ENCODE data around the gene SUSD1.

DNA sequence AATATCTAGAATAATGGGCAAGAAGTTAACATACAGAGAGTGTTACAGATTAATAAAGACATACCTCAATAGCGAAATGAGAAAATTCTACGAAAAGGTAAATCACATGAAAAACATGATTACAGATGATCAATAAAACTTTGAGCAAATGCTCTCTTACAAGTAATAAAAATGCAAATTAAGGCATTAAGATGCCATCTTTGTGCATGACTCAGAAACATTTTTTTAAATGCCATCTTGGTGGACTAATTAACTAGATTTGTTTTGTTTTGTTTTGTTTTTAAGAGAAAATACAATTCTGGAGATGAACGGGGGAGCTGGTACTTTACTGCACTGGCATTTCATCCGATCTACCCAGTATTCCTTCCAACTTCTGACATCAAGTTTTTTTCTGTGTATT lies 130.2 kb downstream of the SUSD1 start:
- TF ChIP-seq, protein P1, sequence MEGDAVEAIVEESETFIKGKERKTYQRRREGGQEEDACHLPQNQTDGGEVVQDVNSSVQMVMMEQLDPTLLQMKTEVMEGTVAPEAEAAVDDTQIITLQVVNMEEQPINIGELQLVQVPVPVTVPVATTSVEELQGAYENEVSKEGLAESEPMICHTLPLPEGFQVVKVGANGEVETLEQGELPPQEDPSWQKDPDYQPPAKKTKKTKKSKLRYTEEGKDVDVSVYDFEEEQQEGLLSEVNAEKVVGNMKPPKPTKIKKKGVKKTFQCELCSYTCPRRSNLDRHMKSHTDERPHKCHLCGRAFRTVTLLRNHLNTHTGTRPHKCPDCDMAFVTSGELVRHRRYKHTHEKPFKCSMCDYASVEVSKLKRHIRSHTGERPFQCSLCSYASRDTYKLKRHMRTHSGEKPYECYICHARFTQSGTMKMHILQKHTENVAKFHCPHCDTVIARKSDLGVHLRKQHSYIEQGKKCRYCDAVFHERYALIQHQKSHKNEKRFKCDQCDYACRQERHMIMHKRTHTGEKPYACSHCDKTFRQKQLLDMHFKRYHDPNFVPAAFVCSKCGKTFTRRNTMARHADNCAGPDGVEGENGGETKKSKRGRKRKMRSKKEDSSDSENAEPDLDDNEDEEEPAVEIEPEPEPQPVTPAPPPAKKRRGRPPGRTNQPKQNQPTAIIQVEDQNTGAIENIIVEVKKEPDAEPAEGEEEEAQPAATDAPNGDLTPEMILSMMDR (IDR thresholded peaks at IDR 0.05; ENCODE audit: insufficient read depth, low read length, poor library complexity, severe bottlenecking), result no peak
- no peak for TF ChIP-seq EZH2phosphoT487 (conservative IDR thresholded peaks at IDR 0.05; ENCODE audit: low read length)

Data from SU-DHL-6 (cell line).